ENCODE results near the gene CLDN3. TPM values are rescaled to one million over a fixed set of nuclear protein-coding genes. Genes with fewer than 3 reads are reported as not detected.

CLDN3 gene
- total RNA-seq, 4 donors from 2014 or later: 55.3 to 944 (median 831) TPM

GRCh38 chr7:73736885-73737284 is 33.2 kb downstream of the CLDN3 start:
- Histone ChIP-seq H3K27ac (peak overlapping the region in 2 of 4 donors; percentile 82 to 96), H3K27me3 (no peaks in the 10 kb centered on the region), H3K9me3 (no peaks in the 10 kb centered on the region), H3K4me1 (peaks cover 0 to 19% (median 5%) of the 10 kb centered on the region in 4 donors), H3K4me3 (peak overlapping the region in 2 of 4 donors; percentile 71 to 86), H3K36me3 (peaks cover 0 to 23% (median 0%) of the 10 kb centered on the region in 3 donors)
- no peak for DNase-seq
- TF ChIP-seq CTCF (IDR thresholded peaks at IDR 0.05): no peak
- no peak for TF ChIP-seq POLR2A (IDR thresholded peaks at IDR 0.05)

GRCh38 chr7:73735528-73735905 is 34.6 kb downstream of the CLDN3 start:
- no peaks in the 10 kb centered on the region for H3K9me3 ChIP-seq
- DNase-seq: peak in 1 of 3 donors; percentile 55
- peaks cover 0 to 17% (median 5%) of the 10 kb centered on the region in 4 donors for H3K4me1 ChIP-seq
- peak overlapping the region in 3 of 4 donors; percentile 20 to 86 (median 71) for H3K4me3 ChIP-seq
- peak overlapping the region in 3 of 4 donors; percentile 81 to 96 (median 82) for H3K27ac ChIP-seq
- no peak for TF ChIP-seq CTCF (IDR thresholded peaks at IDR 0.05)
- no peak for TF ChIP-seq POLR2A (IDR thresholded peaks at IDR 0.05)
- no peaks in the 10 kb centered on the region for H3K27me3 ChIP-seq
- peaks cover 0 to 23% (median 0%) of the 10 kb centered on the region in 3 donors for H3K36me3 ChIP-seq

- Histone ChIP-seq H3K4me1 (peaks cover 0 to 17% (median 5%) of the 10 kb centered on the region in 4 donors), H3K27ac (peak overlapping the region in 3 of 4 donors; percentile 81 to 96 (median 82)), H3K27me3 (no peaks in the 10 kb centered on the region), H3K9me3 (no peaks in the 10 kb centered on the region), H3K36me3 (peaks cover 0 to 23% (median 0%) of the 10 kb centered on the region in 3 donors), H3K4me3 (peak overlapping the region in 3 of 4 donors; percentile 20 to 86 (median 71))
- peak; percentile 48 to 99 (median 90) for TF ChIP-seq CTCF (IDR thresholded peaks at IDR 0.05)
- peak; percentile 92 to 98 for TF ChIP-seq POLR2A (IDR thresholded peaks at IDR 0.05)
- peak; percentile 73 to 95 (median 92) for DNase-seq
Observed at GRCh38 chr7:73734619-73735527, 35.2 kb downstream of the CLDN3 start.

GRCh38 chr7:73732397-73732796 is 37.7 kb downstream of the CLDN3 start:
- H3K36me3 ChIP-seq: peaks cover 0 to 20% (median 0%) of the 10 kb centered on the region in 3 donors
- H3K4me1 ChIP-seq: peaks cover 0 to 10% (median under 1%) of the 10 kb centered on the region in 4 donors
- no peaks in the 10 kb centered on the region for H3K27me3 ChIP-seq
- H3K4me3 ChIP-seq: no peak overlapping the region
- DNase-seq: no peak
- H3K9me3 ChIP-seq: no peaks in the 10 kb centered on the region
- no peak overlapping the region for H3K27ac ChIP-seq
- TF ChIP-seq CTCF (IDR thresholded peaks at IDR 0.05) (no peak), POLR2A (IDR thresholded peaks at IDR 0.05) (no peak)

- no peak for DNase-seq
- Histone ChIP-seq H3K36me3 (peaks cover 0 to 2% (median 0%) of the 10 kb centered on the region in 3 donors), H3K9me3 (no peaks in the 10 kb centered on the region), H3K27me3 (no peaks in the 10 kb centered on the region), H3K27ac (no peak overlapping the region), H3K4me1 (no peaks in the 10 kb centered on the region), H3K4me3 (no peak overlapping the region)
- TF ChIP-seq POLR2A (IDR thresholded peaks at IDR 0.05) (no peak), CTCF (IDR thresholded peaks at IDR 0.05) (no peak)
Observed at GRCh38 chr7:73730485-73730884, 39.6 kb downstream of the CLDN3 start.

All from Peyer's patch (tissue), 4 donors.